GM13977 (cell line): ENCODE results near the gene DUOX1.

Experiments used
- DNase-seq: peaks from one replicate; pipeline ENCODE4 v3.0.0; 2012; ENCODE audit warnings: low spot score
- in situ Hi-C: fragments of 300-500 bp; cut with MboI; formaldehyde crosslinking; loops from one replicate; pipeline ENCODE4 v1.12.0; 2022; ENCODE audit warnings: low sequenced_read_pairs, low pct_unique_long_range_greater_than_20kb, mixed read lengths, inconsistent platforms; ENCODE audit not compliant: unreplicated experiment
- TF ChIP-seq, protein P1 (sequence below): IDR thresholded peaks from 2 replicates; pipeline ENCODE4 v1.5.1; 2012; ENCODE audit warnings: mild to moderate bottlenecking, control low read depth; ENCODE audit not compliant: insufficient read depth; ENCODE audit errors: extremely low read depth, missing control alignments

DUOX1 gene

DNA sequence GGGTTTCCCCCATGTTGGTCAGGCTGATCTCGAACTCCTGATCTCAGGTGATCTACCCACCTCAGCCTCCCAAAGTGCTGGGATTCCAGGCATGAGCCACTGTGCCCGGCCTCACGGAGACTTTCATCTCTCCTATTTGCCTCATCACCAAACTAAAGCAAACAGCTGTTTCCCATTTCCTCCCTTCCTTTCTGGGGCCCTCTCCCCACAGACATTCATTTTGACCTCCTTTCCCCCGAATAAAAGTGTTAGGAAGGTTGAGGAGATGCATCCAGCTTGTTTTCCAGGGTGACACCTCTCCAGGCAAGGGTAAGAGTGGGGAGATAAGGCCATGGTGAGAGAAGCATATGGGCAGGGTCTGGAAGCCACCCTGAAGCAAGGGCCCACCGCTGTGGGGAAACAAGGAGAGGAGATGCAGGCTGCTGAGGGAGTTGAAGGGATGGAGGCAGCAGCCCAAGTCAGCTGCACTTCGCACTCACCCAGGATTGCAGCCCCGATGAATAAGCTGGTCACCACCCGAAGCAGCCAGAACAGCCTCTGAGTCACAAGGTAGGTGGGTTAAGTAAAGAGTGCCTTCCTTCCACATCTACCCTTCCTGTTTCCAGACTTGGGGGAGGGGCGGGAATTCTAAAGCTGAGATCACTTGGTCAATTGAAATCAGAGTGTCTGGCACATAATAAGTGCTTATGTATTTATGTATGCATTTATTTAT lies 7.9 kb upstream of the DUOX1 start:
- DNase-seq: no peak
- in situ Hi-C loops: no loop called here
- TF ChIP-seq, protein P1, sequence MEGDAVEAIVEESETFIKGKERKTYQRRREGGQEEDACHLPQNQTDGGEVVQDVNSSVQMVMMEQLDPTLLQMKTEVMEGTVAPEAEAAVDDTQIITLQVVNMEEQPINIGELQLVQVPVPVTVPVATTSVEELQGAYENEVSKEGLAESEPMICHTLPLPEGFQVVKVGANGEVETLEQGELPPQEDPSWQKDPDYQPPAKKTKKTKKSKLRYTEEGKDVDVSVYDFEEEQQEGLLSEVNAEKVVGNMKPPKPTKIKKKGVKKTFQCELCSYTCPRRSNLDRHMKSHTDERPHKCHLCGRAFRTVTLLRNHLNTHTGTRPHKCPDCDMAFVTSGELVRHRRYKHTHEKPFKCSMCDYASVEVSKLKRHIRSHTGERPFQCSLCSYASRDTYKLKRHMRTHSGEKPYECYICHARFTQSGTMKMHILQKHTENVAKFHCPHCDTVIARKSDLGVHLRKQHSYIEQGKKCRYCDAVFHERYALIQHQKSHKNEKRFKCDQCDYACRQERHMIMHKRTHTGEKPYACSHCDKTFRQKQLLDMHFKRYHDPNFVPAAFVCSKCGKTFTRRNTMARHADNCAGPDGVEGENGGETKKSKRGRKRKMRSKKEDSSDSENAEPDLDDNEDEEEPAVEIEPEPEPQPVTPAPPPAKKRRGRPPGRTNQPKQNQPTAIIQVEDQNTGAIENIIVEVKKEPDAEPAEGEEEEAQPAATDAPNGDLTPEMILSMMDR: no peak

DNA sequence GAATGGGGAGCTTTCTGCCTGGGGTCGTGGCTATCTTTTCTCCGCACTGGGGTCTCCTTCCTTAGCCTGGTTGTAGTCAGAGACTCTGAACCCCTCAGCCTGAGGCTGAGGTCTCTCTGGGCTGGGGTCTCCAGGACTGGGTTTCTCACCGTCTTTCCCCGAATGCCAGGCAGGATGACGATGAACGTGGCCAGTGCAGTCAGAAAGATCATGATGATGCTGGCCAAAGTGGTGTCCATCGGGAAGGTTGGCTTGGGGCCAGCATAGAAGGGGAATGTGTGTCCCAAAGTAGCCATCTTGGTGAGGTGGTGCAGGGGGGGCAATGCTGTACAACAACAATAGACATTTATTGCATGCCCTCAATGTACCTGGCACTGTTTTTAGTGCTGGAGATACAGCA lies 7.1 kb upstream of the DUOX1 start:
- DNase-seq: no peak
- in situ Hi-C loops: no loop called here
- TF ChIP-seq, protein P1: no peak

DNA sequence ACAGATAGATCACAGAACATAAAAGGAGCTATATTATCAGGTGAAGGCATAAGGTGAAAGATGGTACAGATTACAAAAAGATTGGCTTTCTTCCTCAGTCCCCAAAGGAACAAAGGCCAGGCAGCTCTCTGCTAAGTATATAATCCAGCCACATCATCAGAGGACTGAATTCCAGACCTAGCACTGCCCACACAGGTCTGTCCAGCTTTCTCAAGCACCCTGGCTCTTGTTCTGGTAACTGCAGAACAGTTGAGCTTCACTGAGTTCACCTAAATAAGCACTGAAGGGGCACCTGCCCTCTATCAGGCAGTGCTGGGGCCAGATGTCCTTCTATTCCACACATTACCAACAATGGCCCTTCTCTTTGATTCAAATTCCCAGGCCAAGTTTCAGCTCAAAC lies 6.4 kb upstream of the DUOX1 start:
- no peak for DNase-seq
- TF ChIP-seq, protein P1: no peak
- in situ Hi-C loops: no loop called here

DNA sequence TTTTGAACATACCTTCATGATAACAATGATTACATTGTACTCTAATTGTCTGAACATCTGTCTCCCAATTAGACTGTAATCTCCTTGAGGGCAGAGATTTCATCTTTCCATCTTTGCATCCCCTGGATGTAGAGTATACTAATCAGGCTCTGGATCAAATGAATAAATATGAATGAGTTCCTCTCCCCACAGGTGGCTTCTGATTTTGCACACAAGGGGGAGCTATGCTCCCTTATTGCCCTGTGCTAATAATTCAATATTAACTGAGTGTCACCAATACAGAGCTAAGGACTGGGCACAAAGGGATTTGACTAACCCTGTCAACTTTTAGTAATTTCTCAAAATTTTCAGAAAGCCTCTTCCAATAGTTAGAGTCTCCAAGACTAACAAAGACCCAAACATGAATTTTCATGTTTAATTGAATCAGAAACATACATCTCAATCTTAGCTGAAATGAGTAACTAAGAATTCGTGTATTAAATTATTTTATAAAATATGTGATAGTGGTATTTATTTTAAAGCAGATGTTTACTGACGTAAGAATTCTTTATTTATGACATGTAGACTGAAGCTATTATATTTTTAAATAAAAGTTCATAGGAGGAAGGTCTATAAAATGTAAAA lies 3.1 kb upstream of the DUOX1 start:
- in situ Hi-C loops: no loop called here
- no peak for DNase-seq
- TF ChIP-seq, protein P1: peak; percentile 70

DNA sequence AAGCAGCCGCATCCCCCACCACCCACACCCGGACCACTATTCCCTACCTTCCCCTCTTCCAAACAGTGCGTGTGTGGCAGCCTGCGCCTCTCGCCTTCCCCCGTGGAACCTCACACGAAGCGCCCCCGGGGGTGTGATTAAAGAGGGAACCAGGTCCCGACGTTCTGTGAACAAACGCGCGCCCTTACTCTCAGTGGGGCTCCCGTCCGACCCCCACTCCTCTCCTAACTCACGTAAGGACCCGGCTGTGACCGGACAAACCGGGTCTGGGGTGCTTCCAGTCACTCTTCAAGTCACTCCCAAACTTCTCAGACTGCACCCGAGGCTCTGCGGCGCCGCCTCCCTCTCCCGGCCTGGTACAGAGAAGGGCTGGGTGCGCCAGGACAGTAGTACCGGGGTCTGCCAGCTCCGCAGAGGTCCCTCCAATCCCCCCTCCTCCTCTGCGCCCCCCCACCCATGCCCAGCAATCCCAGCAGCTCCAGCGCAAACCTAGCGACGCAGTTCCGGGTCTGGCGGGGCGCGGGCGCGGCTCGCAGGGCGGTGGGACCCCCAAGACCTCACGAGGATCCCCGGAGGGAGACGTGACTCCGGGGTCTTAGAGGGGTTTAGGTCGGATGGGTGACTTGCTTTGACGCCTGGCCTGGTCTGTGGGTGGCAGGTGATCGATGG lies 689 bp upstream of the DUOX1 start:
- TF ChIP-seq, protein P1: no peak
- DNase-seq: no peak
- in situ Hi-C loops: no loop called here

DNA sequence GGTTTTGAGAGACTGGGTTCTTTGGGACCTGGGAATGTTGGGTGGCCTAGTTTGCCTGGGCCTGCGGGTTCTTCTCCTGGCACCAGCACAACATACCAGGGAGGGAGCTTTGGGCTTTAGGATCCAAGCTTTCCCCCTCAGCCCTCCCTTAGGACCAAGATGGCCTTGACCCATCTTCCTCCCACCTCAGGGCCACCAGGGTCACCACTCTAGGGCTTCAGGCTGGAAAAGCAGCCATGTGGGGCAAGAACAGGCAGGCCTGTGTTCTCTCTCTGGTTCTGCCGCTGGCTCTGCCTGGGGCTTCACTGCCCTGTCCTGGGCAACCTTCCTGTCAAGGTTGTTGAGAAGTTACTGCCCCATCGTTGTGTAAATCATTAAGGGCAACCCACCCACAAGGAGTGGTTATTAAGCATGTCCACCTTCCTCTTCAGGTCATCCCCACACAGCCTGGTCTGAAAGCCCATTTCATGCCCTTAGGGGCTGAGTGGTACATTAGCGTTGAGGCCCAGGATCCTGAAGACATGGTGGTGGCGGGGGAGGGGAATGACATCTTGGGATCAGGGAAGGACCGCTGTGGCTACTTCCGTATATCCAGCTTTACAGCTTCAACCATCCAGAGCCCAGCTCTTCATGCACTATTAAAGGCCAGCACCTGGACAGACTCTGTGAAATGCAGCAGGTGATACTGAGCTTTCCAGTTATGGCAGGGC lies 652 bp downstream of the DUOX1 start:
- DNase-seq: no peak
- in situ Hi-C loops: no loop called here
- TF ChIP-seq, protein P1: no peak
